Activated effector memory CD4-positive, alpha-beta T cell treated with anti-CD3 and anti-CD28 coated beads, Interleukin-2, amount 50 U/mL, for 16 hours (primary cell): Measurements from ENCODE around the gene ARHGEF17.

Experiments
- DNase-seq: peaks from one replicate; pipeline ENCODE4 v3.0.0-alpha.2; 2020

The ARHGEF17 gene

GRCh38 chr11:73416786-73417185, 108.7 kb downstream of the ARHGEF17 start:
- no peak for DNase-seq
